OCI-LY7 (cell line): Measurements from ENCODE around the gene RAD51AP2.

Experiments
- CTCF ChIP-seq: fragments of 200-600 bp; sonication (generic); conservative IDR thresholded peaks from 2 replicates; pipeline ENCODE4 v1.5.1; 2014; ENCODE audit warnings: mild to moderate bottlenecking, antibody characterized with exemption, low read length, moderate library complexity, mixed read lengths
- EZH2phosphoT487 ChIP-seq: fragments of 200-600 bp; sonication (generic); IDR thresholded peaks from 2 replicates; pipeline ENCODE4 v1.6.1; 2018; ENCODE audit warnings: low read depth, borderline replicate concordance, mild to moderate bottlenecking, mixed run types, antibody characterized with exemption, low read length, moderate library complexity, mixed read lengths

- TF ChIP-seq CTCF (no peak), EZH2phosphoT487 (no peak)
Observed at GRCh38 chr2:17522303-17522702, 4.1 kb upstream of the RAD51AP2 start.
